GM18907 (cell line): ENCODE data around the gene RPL35A.

ENCODE experiments used
- ATAC-seq: cut with Tn5 transposase; IDR thresholded peaks from one replicate; pipeline ENCODE4 v1.9.1; 2021; ENCODE audit warnings: mild to moderate bottlenecking, moderate library complexity; ENCODE audit not compliant: unreplicated experiment

RPL35A gene

GRCh38 chr3:197996855-197997254, 46.9 kb downstream of the RPL35A start:
- ATAC-seq: no peak

GRCh38 chr3:197997936-197998335, 47.9 kb downstream of the RPL35A start:
- no peak for ATAC-seq
